ENCODE data around the gene KIF16B. TPM values are rescaled to one million over a fixed set of nuclear protein-coding genes. Genes with fewer than 3 reads are reported as not detected.

Gene KIF16B
- total RNA-seq, 1 experiment from 2014 or later: 4.6 TPM

GRCh38 chr20:16312998-16313397 lies 260.2 kb downstream of the KIF16B start:
- no peaks in the 10 kb centered on the region for H3K9me3 ChIP-seq (ENCODE audit: low read depth, low read length, poor library complexity, severe bottlenecking)
- no peak overlapping the region for H3K4me3 ChIP-seq (ENCODE audit: low read depth, low read length, poor library complexity, severe bottlenecking)
- ChIA-PET POLR2A (ENCODE audit: low non-redundant PET) (no interaction called here), CTCF (no interaction called here)
- no peaks in the 10 kb centered on the region for H3K4me1 ChIP-seq (ENCODE audit: insufficient read depth, low read length, poor library complexity, severe bottlenecking)
- H3K36me3 ChIP-seq (ENCODE audit: insufficient read depth, low read length, poor library complexity, severe bottlenecking): no peaks in the 10 kb centered on the region
- BruUV-seq (replicated peaks): no TSS peak
- TF ChIP-seq EZH2 (IDR thresholded peaks at IDR 0.05; ENCODE audit: borderline replicate concordance, low read depth, low read length, poor library complexity, severe bottlenecking): no peak
- TF ChIP-seq, protein P1, sequence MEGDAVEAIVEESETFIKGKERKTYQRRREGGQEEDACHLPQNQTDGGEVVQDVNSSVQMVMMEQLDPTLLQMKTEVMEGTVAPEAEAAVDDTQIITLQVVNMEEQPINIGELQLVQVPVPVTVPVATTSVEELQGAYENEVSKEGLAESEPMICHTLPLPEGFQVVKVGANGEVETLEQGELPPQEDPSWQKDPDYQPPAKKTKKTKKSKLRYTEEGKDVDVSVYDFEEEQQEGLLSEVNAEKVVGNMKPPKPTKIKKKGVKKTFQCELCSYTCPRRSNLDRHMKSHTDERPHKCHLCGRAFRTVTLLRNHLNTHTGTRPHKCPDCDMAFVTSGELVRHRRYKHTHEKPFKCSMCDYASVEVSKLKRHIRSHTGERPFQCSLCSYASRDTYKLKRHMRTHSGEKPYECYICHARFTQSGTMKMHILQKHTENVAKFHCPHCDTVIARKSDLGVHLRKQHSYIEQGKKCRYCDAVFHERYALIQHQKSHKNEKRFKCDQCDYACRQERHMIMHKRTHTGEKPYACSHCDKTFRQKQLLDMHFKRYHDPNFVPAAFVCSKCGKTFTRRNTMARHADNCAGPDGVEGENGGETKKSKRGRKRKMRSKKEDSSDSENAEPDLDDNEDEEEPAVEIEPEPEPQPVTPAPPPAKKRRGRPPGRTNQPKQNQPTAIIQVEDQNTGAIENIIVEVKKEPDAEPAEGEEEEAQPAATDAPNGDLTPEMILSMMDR (conservative IDR thresholded peaks at IDR 0.05; ENCODE audit: low read depth, low read length): no peak
- intact Hi-C loops (cut with micrococcal nuclease; ENCODE audit: unreplicated experiment): no loop called here
- H3K27ac ChIP-seq (ENCODE audit: low read depth, low read length, poor library complexity, severe bottlenecking): no peak overlapping the region
- DNase-seq (ENCODE audit: low spot score): no peak
- no peaks in the 10 kb centered on the region for H3K27me3 ChIP-seq (replicated peaks; ENCODE audit: insufficient read depth, low read depth, low read length, poor library complexity)

- ChIA-PET POLR2A (ENCODE audit: low non-redundant PET) (no interaction called here), CTCF (no interaction called here)
- Histone ChIP-seq H3K27ac (ENCODE audit: low read depth, low read length, poor library complexity, severe bottlenecking) (no peak overlapping the region), H3K36me3 (ENCODE audit: insufficient read depth, low read length, poor library complexity, severe bottlenecking) (no peaks in the 10 kb centered on the region), H3K27me3 (replicated peaks; ENCODE audit: insufficient read depth, low read depth, low read length, poor library complexity) (no peaks in the 10 kb centered on the region), H3K4me3 (ENCODE audit: low read depth, low read length, poor library complexity, severe bottlenecking) (no peak overlapping the region), H3K4me1 (ENCODE audit: insufficient read depth, low read length, poor library complexity, severe bottlenecking) (no peaks in the 10 kb centered on the region), H3K9me3 (ENCODE audit: low read depth, low read length, poor library complexity, severe bottlenecking) (no peaks in the 10 kb centered on the region)
- intact Hi-C loops (cut with micrococcal nuclease; ENCODE audit: unreplicated experiment): no loop called here
- no peak for TF ChIP-seq EZH2 (IDR thresholded peaks at IDR 0.05; ENCODE audit: borderline replicate concordance, low read depth, low read length, poor library complexity, severe bottlenecking)
- TF ChIP-seq, protein P1 (conservative IDR thresholded peaks at IDR 0.05; ENCODE audit: low read depth, low read length): no peak
- no TSS peak for BruUV-seq (replicated peaks)
- no peak for DNase-seq (ENCODE audit: low spot score)
Measured at GRCh38 chr20:16311756-16312155, 261.5 kb downstream of the KIF16B start.

DNA sequence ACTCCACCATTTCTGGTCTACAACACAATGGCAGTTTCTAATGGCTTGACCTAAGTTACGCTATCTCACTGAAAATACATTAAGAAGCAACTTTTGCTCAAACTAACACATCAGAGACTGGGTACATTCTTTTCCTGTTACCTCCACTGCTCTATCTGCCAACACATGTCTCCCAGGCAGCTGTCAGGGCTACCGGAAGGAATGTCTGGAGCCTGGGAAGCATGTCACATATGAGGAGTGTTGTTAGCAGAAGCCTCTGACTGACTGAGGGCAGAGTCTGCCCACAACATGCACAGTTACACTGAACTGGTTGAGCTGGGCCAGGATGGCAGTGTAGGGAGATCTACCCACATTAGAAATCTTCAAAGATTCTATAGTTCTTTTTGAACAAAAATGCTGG lies 264.5 kb downstream of the KIF16B start:
- no peaks in the 10 kb centered on the region for H3K36me3 ChIP-seq (ENCODE audit: insufficient read depth, low read length, poor library complexity, severe bottlenecking)
- intact Hi-C loops (cut with micrococcal nuclease; ENCODE audit: unreplicated experiment): no loop called here
- H3K27me3 ChIP-seq (replicated peaks; ENCODE audit: insufficient read depth, low read depth, low read length, poor library complexity): no peaks in the 10 kb centered on the region
- CTCF ChIA-PET: no interaction called here
- no peak overlapping the region for H3K27ac ChIP-seq (ENCODE audit: low read depth, low read length, poor library complexity, severe bottlenecking)
- TF ChIP-seq, protein P1 (conservative IDR thresholded peaks at IDR 0.05; ENCODE audit: low read depth, low read length): no peak
- no peak for TF ChIP-seq EZH2 (IDR thresholded peaks at IDR 0.05; ENCODE audit: borderline replicate concordance, low read depth, low read length, poor library complexity, severe bottlenecking)
- POLR2A ChIA-PET (ENCODE audit: low non-redundant PET): no interaction called here
- no peaks in the 10 kb centered on the region for H3K9me3 ChIP-seq (ENCODE audit: low read depth, low read length, poor library complexity, severe bottlenecking)
- BruUV-seq (replicated peaks): no TSS peak
- no peaks in the 10 kb centered on the region for H3K4me1 ChIP-seq (ENCODE audit: insufficient read depth, low read length, poor library complexity, severe bottlenecking)
- no peak for DNase-seq (ENCODE audit: low spot score)
- no peak overlapping the region for H3K4me3 ChIP-seq (ENCODE audit: low read depth, low read length, poor library complexity, severe bottlenecking)
